Stimulated activated CD4-positive, alpha-beta T cell treated with anti-CD3 and anti-CD28 coated beads, Interleukin-4, amount 100 ng/mL, for 24 hours (primary cell): ENCODE data around the gene SH3YL1.
A peak's percentile ranks its signal among the peaks of the same experiment; 100 is the strongest.

ENCODE experiments used
- DNase-seq: peaks from one replicate; pipeline ENCODE4 v3.0.0-alpha.2; 2020

Gene SH3YL1

DNA sequence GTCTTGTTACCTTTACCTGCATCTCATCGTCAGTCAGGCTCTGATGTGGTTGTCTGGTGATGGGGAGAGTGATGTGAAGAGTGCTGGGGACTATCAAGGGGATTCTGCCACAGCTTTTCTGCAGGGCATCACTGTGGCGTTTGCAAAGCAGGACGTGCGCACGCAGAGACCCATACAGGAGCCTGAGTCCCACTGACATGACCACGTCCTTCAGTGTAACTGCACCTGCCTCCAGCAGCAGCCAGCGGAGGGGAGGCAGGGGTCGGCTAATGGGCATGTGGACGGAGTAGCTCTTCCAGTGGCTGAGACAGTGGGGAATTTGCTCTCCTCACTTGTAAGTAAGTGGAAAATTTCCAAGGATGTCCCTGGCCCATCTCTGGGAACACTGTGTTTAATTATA is 17.5 kb upstream of the SH3YL1 start:
- no peak for DNase-seq

- no peak for DNase-seq
These were observed 16.8 kb upstream of the SH3YL1 start for GRCh38 chr2:280650-281110.

DNA sequence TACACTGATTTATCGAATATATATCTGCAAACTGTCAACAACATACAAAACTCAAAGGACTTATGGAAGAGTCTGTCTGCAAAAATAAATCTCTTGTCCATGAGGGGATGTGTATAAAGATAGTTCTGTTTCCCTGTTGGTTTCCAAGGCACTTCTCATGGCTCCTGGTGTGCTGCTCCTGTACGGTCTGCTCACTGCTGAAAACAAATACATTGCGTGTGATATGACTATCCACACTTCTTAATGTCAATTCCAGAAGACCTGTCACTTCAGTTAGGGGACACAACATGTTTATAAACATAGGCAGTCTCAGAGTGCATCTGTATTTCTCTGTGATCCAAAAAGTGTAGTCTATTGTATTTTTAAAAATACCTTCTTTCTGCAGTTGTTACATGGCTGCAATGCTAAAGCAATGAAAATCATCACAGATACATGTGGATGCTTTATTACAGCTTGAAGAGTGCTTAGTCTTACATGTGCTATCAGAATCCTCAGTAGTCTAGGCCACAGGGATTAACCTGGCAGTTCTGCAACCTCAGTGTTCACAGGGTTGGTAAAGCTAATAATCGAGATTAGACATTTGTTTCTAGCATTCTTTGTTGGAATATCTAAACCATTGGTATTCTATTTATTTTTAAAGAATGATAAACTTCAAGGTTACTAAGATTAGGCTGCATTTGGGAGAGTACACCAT is 16.3 kb upstream of the SH3YL1 start:
- no peak for DNase-seq

- DNase-seq, result no peak
These were observed 15.5 kb upstream of the SH3YL1 start for GRCh38 chr2:279366-279765.

DNA sequence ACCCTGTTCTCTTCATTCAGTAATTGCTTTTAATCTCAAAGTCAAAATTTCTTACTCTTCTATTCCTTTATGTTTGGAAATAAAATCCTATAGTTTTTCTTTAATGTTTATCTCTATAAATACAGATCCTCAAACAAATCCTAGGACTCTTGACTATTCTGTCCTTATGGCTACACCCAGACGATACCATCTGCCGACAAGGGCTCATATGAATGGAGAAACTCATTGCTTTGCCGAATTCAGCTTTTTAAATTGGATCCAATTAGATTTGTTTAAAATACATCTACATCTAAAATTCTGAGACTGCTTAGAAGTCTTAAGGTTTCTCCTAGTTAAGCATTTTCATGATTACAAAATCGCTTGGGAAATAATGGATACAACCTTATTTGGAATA is 15.1 kb upstream of the SH3YL1 start:
- DNase-seq, result no peak

DNA sequence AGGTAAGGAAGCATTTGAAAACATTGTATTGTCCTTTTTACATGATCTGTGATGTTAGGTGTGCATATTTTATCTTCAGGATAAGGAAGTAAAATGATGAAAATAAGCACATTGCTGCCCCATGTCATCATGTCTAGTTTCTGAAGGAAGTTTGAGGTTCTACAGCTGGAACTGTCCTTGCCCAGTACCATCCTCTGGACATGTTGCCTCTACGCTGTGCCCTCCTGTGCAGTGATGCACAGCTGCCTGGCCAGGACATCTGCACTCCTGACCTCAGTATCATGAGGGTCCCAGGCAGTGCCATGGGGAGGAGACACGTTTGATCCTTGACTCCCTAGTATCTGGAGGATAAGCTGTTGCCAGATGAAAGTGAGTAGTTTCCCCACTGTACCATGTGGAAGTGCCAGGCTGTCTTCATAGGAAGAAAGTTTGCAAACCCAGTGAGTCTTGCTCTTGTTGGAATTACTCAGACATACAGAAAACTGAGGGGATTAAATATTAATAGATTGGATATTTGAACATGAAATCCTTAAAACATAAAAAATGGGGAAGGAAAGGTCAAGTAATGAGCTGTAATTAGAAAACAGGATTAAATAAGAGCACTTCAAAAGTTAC is 14.6 kb upstream of the SH3YL1 start:
- no peak for DNase-seq

- no peak for DNase-seq
These were observed 11.6 kb upstream of the SH3YL1 start for GRCh38 chr2:275466-275865.

DNA sequence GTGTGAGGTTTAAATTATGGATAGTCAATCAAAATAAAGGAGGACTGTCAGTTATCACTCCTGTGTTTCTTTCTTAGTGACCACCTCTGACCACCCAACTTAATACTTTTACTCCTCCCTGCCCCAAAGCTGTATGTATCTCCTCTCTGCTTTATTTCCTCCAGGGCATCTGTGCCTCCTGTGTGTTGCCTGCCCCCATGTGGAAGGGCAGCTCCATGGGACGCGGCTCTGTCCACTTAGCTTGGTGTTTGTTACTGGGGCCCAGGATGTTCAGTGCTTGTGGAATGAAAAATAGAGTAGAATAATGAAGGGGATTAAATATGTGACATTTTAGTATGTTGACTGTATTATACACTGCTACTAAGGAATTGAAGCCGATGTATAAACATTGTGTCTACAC is 10.7 kb upstream of the SH3YL1 start:
- no peak for DNase-seq

- DNase-seq, result no peak
These were observed 9.5 kb upstream of the SH3YL1 start for GRCh38 chr2:273333-273732.

DNA sequence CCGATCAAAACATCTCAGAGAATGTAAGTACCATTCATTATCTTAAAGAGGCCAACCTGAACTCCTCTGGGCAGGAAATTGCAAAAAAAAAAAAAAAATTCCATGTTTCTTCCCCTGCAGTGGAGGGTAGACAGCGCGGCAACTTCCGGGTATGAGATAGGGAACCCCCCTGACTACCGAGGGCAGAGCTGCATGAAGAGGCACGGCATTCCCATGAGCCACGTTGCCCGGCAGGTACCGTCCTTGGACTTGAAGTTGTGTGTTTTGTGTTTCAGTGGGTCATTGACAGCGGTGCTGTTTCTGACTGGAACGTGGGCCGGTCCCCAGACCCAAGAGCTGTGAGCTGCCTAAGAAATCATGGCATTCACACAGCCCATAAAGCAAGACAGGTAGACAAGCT is 8.1 kb upstream of the SH3YL1 start:
- DNase-seq, result no peak

DNA sequence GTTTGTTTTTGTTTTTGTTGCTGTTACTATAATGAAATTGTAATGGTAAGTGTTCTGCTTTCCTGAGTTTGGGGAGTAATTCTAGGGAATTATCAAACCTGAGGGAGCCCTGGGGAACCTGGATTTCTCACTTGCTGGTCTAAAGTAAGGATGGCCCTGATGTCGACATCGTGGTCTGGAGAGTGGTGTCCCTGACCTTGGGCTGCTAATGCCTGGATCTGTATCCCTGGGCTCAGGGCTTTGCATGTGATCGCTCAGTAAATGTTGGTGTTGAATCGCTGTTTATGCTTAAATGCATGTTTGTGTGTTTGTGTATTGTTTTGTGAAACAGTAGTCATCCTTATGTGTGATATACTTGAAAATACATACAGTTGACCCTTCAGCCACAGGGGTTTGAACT is 7.0 kb upstream of the SH3YL1 start:
- no peak for DNase-seq

- DNase-seq, result no peak
These were observed 5.7 kb upstream of the SH3YL1 start for GRCh38 chr2:269356-270030.

- DNase-seq, result no peak
These were observed 4.5 kb upstream of the SH3YL1 start for GRCh38 chr2:268323-268722.

DNA sequence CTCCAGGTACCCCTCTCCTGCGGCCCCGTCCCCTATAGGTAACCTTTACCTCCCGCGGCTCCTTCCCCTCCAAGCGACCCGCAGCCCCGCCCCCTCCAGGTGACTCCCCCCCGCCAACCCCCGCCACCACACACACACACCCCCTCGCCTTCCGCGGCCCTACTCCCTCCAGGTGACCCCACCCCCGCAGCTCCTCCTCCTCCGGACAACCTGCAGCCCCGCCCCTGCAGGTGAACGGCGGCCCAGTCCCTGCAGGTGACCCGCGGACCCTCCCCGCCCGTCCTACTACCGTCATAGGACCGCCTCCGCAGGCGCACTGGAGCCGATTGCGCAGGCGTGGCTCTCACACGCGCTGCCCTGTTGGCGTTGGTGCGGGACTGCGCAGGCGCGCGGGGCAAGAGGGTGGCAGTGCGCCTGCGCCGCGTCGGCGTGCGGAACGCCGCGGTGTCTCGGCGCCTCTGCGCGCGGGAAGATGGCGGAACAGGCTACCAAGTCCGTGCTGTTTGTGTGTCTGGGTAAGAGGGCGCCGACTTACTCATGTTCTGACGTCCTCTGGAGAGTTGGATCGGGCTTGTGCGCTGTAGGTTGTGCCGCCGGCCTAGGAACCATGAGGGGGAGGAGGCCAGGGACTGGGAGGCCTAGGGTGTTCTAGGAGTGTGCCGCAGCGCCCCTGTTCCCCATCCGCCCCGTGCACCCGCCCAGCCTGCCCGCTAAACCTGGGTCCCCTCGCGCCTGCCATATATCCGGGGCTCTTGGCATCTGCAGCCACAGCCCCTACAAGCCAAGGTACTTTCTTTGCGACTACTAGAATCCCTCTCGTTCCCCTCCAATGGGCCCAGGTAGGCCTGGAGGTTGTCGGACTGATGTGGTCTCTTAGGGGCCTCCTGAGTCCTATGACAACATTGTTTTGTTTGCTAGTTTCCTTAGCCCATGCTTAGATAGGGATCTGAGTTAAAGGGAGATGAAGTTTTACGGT is 949 bp upstream of the SH3YL1 start, which contains the start of gene ACP1:
TSS of gene ACP1 (plus strand) at position 455 of the 976 bp plus-strand sequence. CDS start at position 473, 18 bp downstream.
- DNase-seq, result peak; percentile 95

- DNase-seq, result no peak
These were observed 652 bp downstream of the SH3YL1 start for GRCh38 chr2:263022-263738.

- no peak for DNase-seq
These were observed 1.7 kb downstream of the SH3YL1 start for GRCh38 chr2:262117-262516.

DNA sequence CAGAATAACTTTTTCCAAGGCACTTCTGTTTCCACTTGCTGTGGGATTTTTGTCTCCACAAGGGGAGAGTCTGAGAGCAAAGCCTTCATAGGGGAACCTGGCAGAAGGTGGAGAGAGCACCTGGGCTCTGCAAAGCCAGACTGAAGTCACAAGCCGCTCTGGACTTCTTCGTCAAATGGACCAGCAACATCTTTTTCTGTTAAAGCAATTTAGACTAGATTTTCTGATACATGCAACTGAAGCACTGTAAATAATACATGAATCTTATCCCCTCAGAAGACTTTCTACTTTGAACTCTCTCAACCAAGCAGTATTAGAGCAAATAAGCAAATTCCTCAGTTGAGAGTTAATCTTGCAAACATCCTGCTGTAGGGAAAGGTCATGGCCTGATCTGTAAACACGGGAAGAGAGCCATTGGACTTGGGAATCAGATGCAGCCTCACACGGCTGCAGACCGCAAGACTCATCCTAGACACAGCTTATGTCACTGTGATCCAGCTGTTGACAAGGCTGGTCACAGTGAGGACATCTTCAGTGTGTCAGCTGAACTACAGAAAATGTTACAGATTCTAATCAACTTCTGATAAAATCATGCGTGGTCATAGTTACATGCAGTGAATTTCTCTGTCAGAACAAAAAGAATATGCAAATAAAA is 3.2 kb downstream of the SH3YL1 start:
- DNase-seq, result no peak

DNA sequence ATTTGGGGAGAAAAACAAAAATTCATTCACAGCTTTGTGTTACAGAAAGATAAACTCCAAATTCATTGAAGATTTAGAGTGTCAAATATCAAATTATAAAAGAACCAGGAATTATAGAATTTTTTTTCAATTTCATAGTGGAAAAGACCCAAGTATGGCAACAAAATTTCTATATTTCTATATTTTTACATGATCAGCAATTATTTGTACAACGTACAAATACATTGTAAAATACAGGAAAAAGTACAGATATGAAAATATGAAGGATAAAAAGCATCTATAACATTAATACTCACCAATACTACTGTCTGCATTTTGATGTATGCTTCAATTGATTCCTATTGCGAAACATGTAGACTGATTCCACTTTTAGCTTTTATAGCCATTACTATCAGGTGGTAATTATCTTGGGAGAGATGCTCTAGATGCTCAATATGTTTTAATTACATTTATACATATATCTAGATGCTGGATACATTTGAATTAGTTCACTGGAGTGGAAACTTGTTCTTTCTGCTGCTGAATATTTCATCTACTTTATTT is 4.0 kb downstream of the SH3YL1 start:
- no peak for DNase-seq

DNA sequence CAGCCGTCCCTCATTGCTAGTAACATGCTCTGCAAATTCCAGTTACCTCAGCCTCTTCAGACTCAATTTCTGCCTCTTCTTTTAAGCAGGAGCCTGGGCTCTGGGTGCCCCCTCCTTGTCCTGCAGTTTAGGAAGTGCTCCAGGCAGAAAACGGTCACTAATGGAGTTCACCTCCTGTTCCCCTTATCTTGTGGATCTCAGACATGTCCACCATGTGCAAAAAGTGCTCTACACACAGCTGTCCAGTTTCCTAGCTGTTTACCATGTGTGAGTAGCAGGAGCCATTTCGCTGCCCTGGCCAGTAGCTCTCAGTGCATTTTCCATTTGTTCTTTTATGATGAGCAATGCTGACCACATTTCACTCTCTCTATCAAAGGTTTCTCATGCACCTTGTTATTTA is 4.9 kb downstream of the SH3YL1 start:
- DNase-seq, result no peak

GRCh38 chr2:257842-258241 is 6.0 kb downstream of the SH3YL1 start:
- no peak for DNase-seq

DNA sequence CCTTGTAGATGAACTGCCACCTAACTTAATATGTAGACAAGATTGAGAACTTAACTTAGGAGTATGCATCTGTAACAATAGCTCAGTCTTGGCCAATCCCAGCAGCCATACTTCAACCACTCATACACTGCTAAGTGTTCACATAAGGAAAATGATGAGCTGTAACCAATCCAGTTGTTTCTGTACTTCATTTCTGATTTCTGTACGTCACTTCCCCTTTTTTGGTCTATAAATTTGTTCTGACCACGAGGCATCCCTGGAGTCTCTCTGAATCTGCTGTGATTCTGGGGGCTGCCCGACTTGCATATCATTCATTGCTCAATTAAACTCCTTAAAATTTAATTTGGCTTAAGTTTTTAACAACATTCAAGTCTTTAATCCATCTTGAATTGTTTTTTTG is 6.4 kb downstream of the SH3YL1 start:
- DNase-seq, result no peak
